Sigmoid colon (tissue), 7 donors: ENCODE data around the gene EIF4A3. TPM values are rescaled to one million over a fixed set of nuclear protein-coding genes. Genes with fewer than 3 reads are reported as not detected.

Experiments used
- DNase-seq: peaks from one replicate; pipeline ENCODE4 v3.0.0-alpha.2; 2019
- H3K27ac ChIP-seq, 4 donors: fragments of 200-600 bp; sonication (generic); one replicate each; pipeline ENCODE4 v1.5.1; 2016 to 2019; ENCODE audit warnings: mild to moderate bottlenecking in 1 of 4
- H3K27me3 ChIP-seq, 3 donors: fragments of 200-600 bp; sonication (generic); one replicate each; pipeline ENCODE4 v1.5.1; 2019; ENCODE audit warnings: mild to moderate bottlenecking in 1 of 3
- H3K36me3 ChIP-seq, 4 donors: fragments of 200-600 bp; sonication (generic); one replicate each; pipeline ENCODE4 v1.5.1; 2016 to 2019
- H3K4me1 ChIP-seq, 4 donors: fragments of 200-600 bp; sonication (generic); one replicate each; pipeline ENCODE4 v1.5.1; 2017 to 2019
- H3K4me3 ChIP-seq, 4 donors: fragments of 200-600 bp; sonication (generic); one replicate each; pipeline ENCODE4 v1.5.1; 2017 to 2019; ENCODE audit warnings: mild to moderate bottlenecking in 2 of 4, moderate library complexity in 1 of 4
- H3K9me3 ChIP-seq, 4 donors: fragments of 200-600 bp in 3 of 4; sonication (generic) in 3 of 4; one replicate each; pipeline versions ENCODE4 v1.5.1 to v1.6.1; 2013 to 2019
- EP300 ChIP-seq, 4 donors: sonication (generic); formaldehyde crosslinking; IDR thresholded peaks; one replicate each; pipeline ENCODE4 v1.6.1; 2017; ENCODE audit warnings: antibody characterized with exemption in 4 of 4
- POLR2A ChIP-seq, 2 donors: fragments of 450-650 bp; IDR thresholded peaks; one replicate each; pipeline ENCODE4 v1.6.1; 2016; ENCODE audit warnings: antibody characterized with exemption in 2 of 2, mild to moderate bottlenecking in 2 of 2, moderate library complexity in 2 of 2
- POLR2AphosphoS5 ChIP-seq, 4 donors: sonication (generic); formaldehyde crosslinking; IDR thresholded peaks; one replicate each; pipeline ENCODE4 v1.6.1; 2017; ENCODE audit warnings: antibody characterized with exemption in 4 of 4
- WGBS, 2 donors: extraction: QIAGEN DNeasy Blood & Tissue Kit; methylation state at CpG; one replicate each; pipeline ENCODE4 v1.1.7; 2013; 5-methylcytosine and 5-hydroxymethylcytosine counted together
- intact Hi-C: fragments of 100-400 bp; cut with DNase I; formaldehyde crosslinking; loops from one replicate; pipeline ENCODE4 v1.15.1; 2023
- polyA plus RNA-seq, 3 donors: library from polyadenylated mRNA; stranded (reverse); fragments of 200-250 nt; gene quantifications; one replicate each; pipeline ENCODE4 v1.2.3, GENCODE V29; 2013
- total RNA-seq, 4 donors: library from RNA; depleted of rRNA; stranded (reverse); fragments of >200 nt; gene quantifications; one replicate each; pipeline ENCODE4 v1.1.0, GENCODE V29; 2016
- TF ChIP-seq, protein P1 (sequence below), 4 experiments: fragments of 450-650 bp in 3 of 4; fragments of 200-600 bp in 1 of 4; IDR thresholded peaks; one replicate each; pipeline ENCODE4 v1.5.1; 2016 to 2019; ENCODE audit warnings: antibody characterized with exemption in 4 of 4, mild to moderate bottlenecking in 3 of 4, moderate library complexity in 2 of 4
- donor health status: healthy with polysubstance abuse.
- donor health status: Bipolar disorder and iron deficiency.
- donor health status: healthy.

EIF4A3 gene
- total and polyA plus RNA-seq, 7 donors: 26.6 to 97.1 (median 45.1) TPM

DNA sequence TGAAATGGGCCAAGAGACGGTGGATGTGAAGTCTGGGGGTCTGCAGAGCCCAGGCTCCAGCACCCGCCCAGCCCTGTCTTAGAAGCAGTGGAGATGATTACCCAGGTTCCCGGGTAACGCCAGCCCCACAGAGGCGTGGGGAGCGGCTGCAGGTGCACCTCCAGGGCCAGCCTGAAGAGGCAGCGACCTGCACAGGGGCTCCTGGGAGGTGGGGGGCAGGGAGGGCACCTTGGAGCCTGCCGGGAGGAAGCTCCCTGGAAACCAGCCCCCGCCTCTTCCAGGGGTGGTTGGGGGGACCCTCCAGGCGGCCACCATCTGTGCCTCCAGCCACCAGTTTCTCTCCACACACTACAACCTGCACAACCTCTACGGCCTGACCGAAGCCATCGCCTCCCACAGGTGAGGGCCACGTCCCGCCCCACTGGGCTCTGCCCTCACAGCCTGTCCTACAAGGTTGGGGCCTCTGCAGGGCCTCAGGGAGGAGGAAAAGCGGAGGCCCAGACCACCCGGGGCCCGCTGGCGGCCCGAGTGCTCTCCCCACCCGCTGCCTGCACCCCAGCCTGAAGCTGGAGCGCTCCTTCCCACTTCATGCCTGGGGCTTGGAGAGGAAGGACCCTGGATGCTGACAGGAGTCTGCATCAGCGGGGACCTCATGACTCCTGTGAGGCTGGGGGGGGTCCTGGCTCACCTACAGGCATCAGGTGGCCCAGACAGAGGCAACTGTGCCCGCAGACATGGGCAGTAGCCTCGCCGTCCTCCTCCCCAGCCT, 35.0 kb downstream of the EIF4A3 start:
- no peak for TF ChIP-seq EP300 (IDR thresholded peaks at IDR 0.05)
- no peak for TF ChIP-seq POLR2A (IDR thresholded peaks at IDR 0.05)
- no peak for TF ChIP-seq POLR2AphosphoS5 (IDR thresholded peaks at IDR 0.05)
- TF ChIP-seq, protein P1, sequence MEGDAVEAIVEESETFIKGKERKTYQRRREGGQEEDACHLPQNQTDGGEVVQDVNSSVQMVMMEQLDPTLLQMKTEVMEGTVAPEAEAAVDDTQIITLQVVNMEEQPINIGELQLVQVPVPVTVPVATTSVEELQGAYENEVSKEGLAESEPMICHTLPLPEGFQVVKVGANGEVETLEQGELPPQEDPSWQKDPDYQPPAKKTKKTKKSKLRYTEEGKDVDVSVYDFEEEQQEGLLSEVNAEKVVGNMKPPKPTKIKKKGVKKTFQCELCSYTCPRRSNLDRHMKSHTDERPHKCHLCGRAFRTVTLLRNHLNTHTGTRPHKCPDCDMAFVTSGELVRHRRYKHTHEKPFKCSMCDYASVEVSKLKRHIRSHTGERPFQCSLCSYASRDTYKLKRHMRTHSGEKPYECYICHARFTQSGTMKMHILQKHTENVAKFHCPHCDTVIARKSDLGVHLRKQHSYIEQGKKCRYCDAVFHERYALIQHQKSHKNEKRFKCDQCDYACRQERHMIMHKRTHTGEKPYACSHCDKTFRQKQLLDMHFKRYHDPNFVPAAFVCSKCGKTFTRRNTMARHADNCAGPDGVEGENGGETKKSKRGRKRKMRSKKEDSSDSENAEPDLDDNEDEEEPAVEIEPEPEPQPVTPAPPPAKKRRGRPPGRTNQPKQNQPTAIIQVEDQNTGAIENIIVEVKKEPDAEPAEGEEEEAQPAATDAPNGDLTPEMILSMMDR (IDR thresholded peaks at IDR 0.05): no peak

DNA sequence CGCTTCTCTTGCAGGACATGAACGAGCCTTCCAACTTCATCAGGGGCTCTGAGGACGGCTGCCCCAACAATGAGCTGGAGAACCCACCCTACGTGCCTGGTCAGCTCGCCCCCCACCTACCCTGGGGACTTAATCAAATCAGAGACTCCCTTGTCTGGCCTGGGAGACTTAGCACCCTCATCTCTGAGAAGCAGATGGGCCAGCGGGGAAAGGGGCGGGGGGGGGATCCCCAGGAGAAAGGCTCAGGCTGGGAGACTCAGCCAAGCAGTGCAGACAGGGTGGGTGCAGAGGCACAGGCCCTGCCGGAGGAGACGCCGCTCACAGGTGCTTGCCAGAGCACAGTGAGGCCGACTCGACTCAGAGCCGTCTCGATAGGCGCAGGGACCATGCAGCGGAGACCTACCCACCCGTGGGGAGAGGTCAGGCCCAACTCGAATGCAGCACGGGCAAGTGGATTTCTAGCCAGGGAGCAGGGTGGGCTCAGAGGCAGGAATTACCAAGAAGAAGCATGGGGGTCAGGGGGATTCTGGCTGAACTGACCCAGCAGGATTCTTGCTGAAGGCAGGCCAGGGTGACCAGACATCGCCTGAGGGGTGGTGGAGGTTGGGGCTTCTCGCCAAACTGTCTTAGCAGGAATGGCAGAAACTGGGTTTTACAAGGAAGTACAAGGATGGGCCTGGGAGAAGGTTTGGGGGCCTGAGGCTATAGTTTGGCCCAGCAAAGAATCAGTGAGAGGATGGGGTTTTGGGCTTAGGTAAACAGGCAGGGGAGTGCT, 35.8 kb downstream of the EIF4A3 start:
- Histone ChIP-seq H3K4me1 (no peaks in the 10 kb centered on the region), H3K27ac (no peak overlapping the region), H3K4me3 (no peak overlapping the region), H3K9me3 (no peaks in the 10 kb centered on the region), H3K36me3 (peaks cover 0 to 19% (median 2%) of the 10 kb centered on the region in 4 donors), H3K27me3 (no peaks in the 10 kb centered on the region)
- intact Hi-C loops: no loop called here
- WGBS, 2 donors: 93% methylated on average over 21 of the region's 21 CpGs
- DNase-seq: no peak
- no peak for TF ChIP-seq POLR2A (IDR thresholded peaks at IDR 0.05)
- TF ChIP-seq POLR2AphosphoS5 (IDR thresholded peaks at IDR 0.05): no peak
- no peak for TF ChIP-seq EP300 (IDR thresholded peaks at IDR 0.05)
- TF ChIP-seq, protein P1 (IDR thresholded peaks at IDR 0.05): no peak

More for the DNA sequence above, 35.0 kb downstream of the EIF4A3 start:
- H3K27me3 ChIP-seq: no peaks in the 10 kb centered on the region
- WGBS, 2 donors: 87 to 88% methylated on average over 26 of the region's 26 CpGs
- intact Hi-C loops: no loop called here
- no peaks in the 10 kb centered on the region for H3K9me3 ChIP-seq
- H3K36me3 ChIP-seq: peaks cover 0 to 19% (median 2%) of the 10 kb centered on the region in 4 donors
- H3K4me3 ChIP-seq: no peak overlapping the region
- no peaks in the 10 kb centered on the region for H3K4me1 ChIP-seq
- no peak overlapping the region for H3K27ac ChIP-seq
- DNase-seq: no peak

- Histone ChIP-seq H3K4me1 (no peaks in the 10 kb centered on the region), H3K4me3 (no peak overlapping the region), H3K9me3 (no peaks in the 10 kb centered on the region), H3K27me3 (no peaks in the 10 kb centered on the region), H3K36me3 (peaks cover 0 to 19% (median 2%) of the 10 kb centered on the region in 4 donors), H3K27ac (no peak overlapping the region)
- WGBS, 2 donors: 88% methylated on average over 9 of the region's 9 CpGs
- TF ChIP-seq POLR2AphosphoS5 (IDR thresholded peaks at IDR 0.05): no peak
- no peak for TF ChIP-seq EP300 (IDR thresholded peaks at IDR 0.05)
- TF ChIP-seq, protein P1 (IDR thresholded peaks at IDR 0.05): no peak
- intact Hi-C loops: no loop called here
- DNase-seq: no peak
Measured at GRCh38 chr17:80110447-80110812, 36.5 kb downstream of the EIF4A3 start.

- H3K27ac ChIP-seq: no peak overlapping the region
- TF ChIP-seq POLR2AphosphoS5 (IDR thresholded peaks at IDR 0.05) (no peak), POLR2A (IDR thresholded peaks at IDR 0.05) (no peak), EP300 (IDR thresholded peaks at IDR 0.05) (no peak)
- TF ChIP-seq, protein P1 (IDR thresholded peaks at IDR 0.05): no peak
- no peaks in the 10 kb centered on the region for H3K27me3 ChIP-seq
- WGBS, 2 donors: 90 to 91% methylated on average over 30 of the region's 30 CpGs
- no peak for DNase-seq
- H3K9me3 ChIP-seq: no peaks in the 10 kb centered on the region
- intact Hi-C loops: no loop called here
- H3K36me3 ChIP-seq: peaks cover 0 to 16% (median 2%) of the 10 kb centered on the region in 4 donors
- no peaks in the 10 kb centered on the region for H3K4me1 ChIP-seq
- H3K4me3 ChIP-seq: no peak overlapping the region
Measured at GRCh38 chr17:80109713-80110446, 37.0 kb downstream of the EIF4A3 start.
